ENCODE measurements around the gene TOGARAM1.

The TOGARAM1 gene

DNA sequence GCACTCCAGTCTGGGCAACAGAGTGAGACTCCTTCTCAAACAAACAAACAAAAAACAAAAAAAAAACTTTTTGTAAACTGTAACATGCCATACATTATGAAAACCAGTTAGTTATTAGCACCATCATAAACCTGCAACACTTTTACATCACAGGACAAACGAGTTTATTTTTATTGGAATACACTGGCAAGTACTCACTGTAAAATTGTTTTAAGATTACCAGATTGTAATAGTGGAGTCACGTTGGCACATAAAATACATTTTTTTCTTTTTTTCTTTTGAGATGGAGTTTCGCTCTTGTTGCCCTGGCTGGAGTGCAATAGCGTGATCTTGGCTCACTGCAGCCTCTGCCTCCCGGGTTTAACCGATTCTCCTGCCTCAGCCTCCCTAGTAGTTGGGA, 156.6 kb downstream of the TOGARAM1 start:
- H3K36me3 ChIP-seq (ENCODE audit: low read length) = peaks cover 51% of the 10 kb centered on the region
- H3K27me3 ChIP-seq (ENCODE audit: low read length) = no peaks in the 10 kb centered on the region
- TF ChIP-seq CTCF (IDR thresholded peaks at IDR 0.05; ENCODE audit: insufficient read depth, low read length, poor library complexity, severe bottlenecking) = no peak
- TF ChIP-seq EZH2phosphoT487 (conservative IDR thresholded peaks at IDR 0.05; ENCODE audit: low read length) = no peak
- no peak overlapping the region for H3K4me3 ChIP-seq (ENCODE audit: insufficient read depth, low read length, poor library complexity, severe bottlenecking)
- H2AFZ ChIP-seq (ENCODE audit: low read depth, low read length, severe bottlenecking) = no peak overlapping the region
- H3F3A ChIP-seq (ENCODE audit: insufficient read depth) = peaks cover 11% of the 10 kb centered on the region; the same call in 1 of the 2 replicates
- no peaks in the 10 kb centered on the region for H3K9me3 ChIP-seq (ENCODE audit: insufficient read depth, low read length)
- H3K9ac ChIP-seq (ENCODE audit: low read length) = no peak overlapping the region
- H3K79me2 ChIP-seq (ENCODE audit: insufficient read depth, low read length) = no peaks in the 10 kb centered on the region
- H3K27ac ChIP-seq (ENCODE audit: low read depth, low read length) = no peak overlapping the region
- H4K20me1 ChIP-seq (ENCODE audit: low read depth, low read length) = no peaks in the 10 kb centered on the region
- H3K4me2 ChIP-seq (ENCODE audit: low read depth, low read length, poor library complexity, severe bottlenecking) = no peak overlapping the region
- no peaks in the 10 kb centered on the region for H3K9me2 ChIP-seq (replicated peaks; ENCODE audit: insufficient read depth, low read length)

DNA sequence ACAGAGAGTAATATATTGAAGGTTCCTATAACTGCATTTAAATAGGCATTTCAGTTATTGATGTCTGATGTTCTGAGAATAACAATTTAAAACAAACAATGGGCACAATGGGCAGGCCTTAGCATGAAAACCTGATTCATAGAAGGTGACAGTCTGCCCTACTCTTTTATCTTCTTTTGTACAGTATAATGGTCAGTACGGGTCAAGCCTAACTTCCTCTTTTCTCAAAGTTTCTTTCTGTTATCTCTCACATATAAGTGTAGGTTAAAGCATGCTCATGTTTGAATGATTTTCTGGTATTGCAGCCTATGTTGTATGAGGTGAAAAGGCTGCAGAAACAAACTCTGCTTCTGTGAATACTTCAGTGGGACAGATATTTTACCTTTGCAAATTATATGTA, 158.1 kb downstream of the TOGARAM1 start:
- H3F3A ChIP-seq (ENCODE audit: insufficient read depth) = 0 out of 2 replicates have a peak, but pooled peaks cover 2% of the 10 kb centered on the region
- TF ChIP-seq CTCF (IDR thresholded peaks at IDR 0.05; ENCODE audit: insufficient read depth, low read length, poor library complexity, severe bottlenecking) (no peak), EZH2phosphoT487 (conservative IDR thresholded peaks at IDR 0.05; ENCODE audit: low read length) (no peak)
- no peak overlapping the region for H2AFZ ChIP-seq (ENCODE audit: low read depth, low read length, severe bottlenecking)
- no peaks in the 10 kb centered on the region for H3K9me3 ChIP-seq (ENCODE audit: insufficient read depth, low read length)
- no peak overlapping the region for H3K27ac ChIP-seq (ENCODE audit: low read depth, low read length)
- no peaks in the 10 kb centered on the region for H3K27me3 ChIP-seq (ENCODE audit: low read length)
- H3K79me2 ChIP-seq (ENCODE audit: insufficient read depth, low read length) = no peaks in the 10 kb centered on the region
- no peak overlapping the region for H3K4me2 ChIP-seq (ENCODE audit: low read depth, low read length, poor library complexity, severe bottlenecking)
- peaks cover 39% of the 10 kb centered on the region for H3K36me3 ChIP-seq (ENCODE audit: low read length)
- no peaks in the 10 kb centered on the region for H3K9me2 ChIP-seq (replicated peaks; ENCODE audit: insufficient read depth, low read length)
- no peak overlapping the region for H3K4me3 ChIP-seq (ENCODE audit: insufficient read depth, low read length, poor library complexity, severe bottlenecking)
- no peaks in the 10 kb centered on the region for H4K20me1 ChIP-seq (ENCODE audit: low read depth, low read length)
- no peak overlapping the region for H3K9ac ChIP-seq (ENCODE audit: low read length)

DNA sequence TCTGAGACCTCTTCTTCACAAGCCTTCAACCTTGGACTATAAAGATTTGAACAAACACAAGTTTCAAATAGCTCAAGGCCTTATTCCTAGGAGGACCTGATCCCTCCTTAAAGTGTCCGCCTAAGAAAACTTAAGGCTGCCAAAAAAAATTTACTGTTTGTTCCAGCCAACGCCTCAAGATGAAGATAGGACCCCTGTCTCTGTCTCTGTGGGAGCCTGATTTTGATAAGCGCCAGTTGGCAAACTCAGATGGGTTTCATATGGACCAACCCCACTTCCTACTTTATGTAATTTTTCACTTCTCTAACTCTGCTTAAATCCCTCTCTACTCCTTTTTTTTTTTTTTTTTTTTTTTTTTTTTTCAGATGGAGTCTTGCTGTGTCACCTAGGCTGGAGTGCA, 161.3 kb downstream of the TOGARAM1 start:
- no peaks in the 10 kb centered on the region for H3K79me2 ChIP-seq (ENCODE audit: insufficient read depth, low read length)
- H3K9me3 ChIP-seq (ENCODE audit: insufficient read depth, low read length) = no peaks in the 10 kb centered on the region
- H2AFZ ChIP-seq (ENCODE audit: low read depth, low read length, severe bottlenecking) = no peak overlapping the region
- TF ChIP-seq CTCF (IDR thresholded peaks at IDR 0.05; ENCODE audit: insufficient read depth, low read length, poor library complexity, severe bottlenecking) (no peak), EZH2phosphoT487 (conservative IDR thresholded peaks at IDR 0.05; ENCODE audit: low read length) (no peak)
- no peak overlapping the region for H3K4me2 ChIP-seq (ENCODE audit: low read depth, low read length, poor library complexity, severe bottlenecking)
- H3F3A ChIP-seq (ENCODE audit: insufficient read depth) = peaks cover 4% of the 10 kb centered on the region; the same call in 1 of the 2 replicates
- no peaks in the 10 kb centered on the region for H3K27me3 ChIP-seq (ENCODE audit: low read length)
- peaks cover 29% of the 10 kb centered on the region; the same call in 1 of the 2 replicates for H3K36me3 ChIP-seq (ENCODE audit: low read length)
- H3K9me2 ChIP-seq (replicated peaks; ENCODE audit: insufficient read depth, low read length) = no peaks in the 10 kb centered on the region
- no peak overlapping the region for H3K27ac ChIP-seq (ENCODE audit: low read depth, low read length)
- no peaks in the 10 kb centered on the region for H4K20me1 ChIP-seq (ENCODE audit: low read depth, low read length)
- H3K9ac ChIP-seq (ENCODE audit: low read length) = no peak overlapping the region
- H3K4me3 ChIP-seq (ENCODE audit: insufficient read depth, low read length, poor library complexity, severe bottlenecking) = no peak overlapping the region
